Bronchial epithelial cell (primary cell): Measurements from ENCODE around the gene PC. TPM values are rescaled to one million over a fixed set of nuclear protein-coding genes. Genes with fewer than 3 reads are reported as not detected.
"Not testable (repeated sequence)": the region's sequence is repeated elsewhere in the genome, so short reads cannot be mapped to it uniquely, and the experiment has no call there.

Experiments used
- DNase-seq: peaks from one replicate; pipeline ENCODE4 v3.0.0-alpha.2; 2010; ENCODE audit warnings: low read depth
- FAIRE-seq: peaks from 2 replicates; lab custom pipeline; 2011; peaks lifted over from hg19 to GRCh38; lab: Jason Lieb, UNC
- H3K27me3 ChIP-seq: 2 replicates; pipeline ENCODE4 v1.5.1; 2011; ENCODE audit warnings: low read length; ENCODE audit not compliant: control insufficient read depth, insufficient read depth
- H3K36me3 ChIP-seq: 2 replicates; pipeline ENCODE4 v1.5.1; 2011; ENCODE audit warnings: low read length; ENCODE audit not compliant: control insufficient read depth, insufficient read depth
- H3K4me3 ChIP-seq: 2 replicates; pipeline ENCODE4 v1.5.1; 2011; ENCODE audit warnings: mild to moderate bottlenecking, low read depth, low read length, control low read depth
- CTCF ChIP-seq: IDR thresholded peaks from 2 replicates; pipeline ENCODE4 v1.5.1; 2011; ENCODE audit warnings: mild to moderate bottlenecking, moderate library complexity, low read length, control low read depth, inconsistent platforms; ENCODE audit not compliant: insufficient read depth, severe bottlenecking
- total RNA-seq: library from RNA; depleted of rRNA; stranded (reverse); fragments of >200 nt; gene quantifications from 2 replicates; pipeline ENCODE4 v1.2.1, GENCODE V29; 2014

The PC gene
- total RNA-seq, 1 donor from 2014 or later = 14.2 TPM

DNA sequence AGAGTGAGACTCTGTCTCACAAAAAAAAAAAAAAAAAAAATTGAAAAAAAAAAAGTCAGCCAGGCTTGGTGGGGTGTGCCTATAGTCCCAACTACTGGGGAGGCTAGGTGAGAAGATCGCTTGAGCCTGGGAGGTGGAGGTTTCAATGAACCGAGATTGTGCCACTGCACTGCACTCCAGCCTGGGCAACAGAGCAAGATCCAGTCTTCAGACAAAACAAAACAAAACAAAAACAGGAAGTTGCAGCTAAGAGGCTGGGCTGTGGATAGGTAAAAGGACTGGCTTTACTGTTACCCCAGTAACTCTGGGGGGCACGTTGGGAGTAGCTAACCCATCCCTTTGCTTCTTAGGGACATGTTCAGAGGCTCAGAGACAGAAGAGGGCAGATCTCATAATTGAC lies 6.3 kb upstream of the PC start:
- Histone ChIP-seq H3K36me3 (no peaks in the 10 kb centered on the region), H3K4me3 (no peak overlapping the region), H3K27me3 (no peaks in the 10 kb centered on the region)
- DNase-seq (no peak), FAIRE-seq (no peak)
- TF ChIP-seq CTCF = no peak

DNA sequence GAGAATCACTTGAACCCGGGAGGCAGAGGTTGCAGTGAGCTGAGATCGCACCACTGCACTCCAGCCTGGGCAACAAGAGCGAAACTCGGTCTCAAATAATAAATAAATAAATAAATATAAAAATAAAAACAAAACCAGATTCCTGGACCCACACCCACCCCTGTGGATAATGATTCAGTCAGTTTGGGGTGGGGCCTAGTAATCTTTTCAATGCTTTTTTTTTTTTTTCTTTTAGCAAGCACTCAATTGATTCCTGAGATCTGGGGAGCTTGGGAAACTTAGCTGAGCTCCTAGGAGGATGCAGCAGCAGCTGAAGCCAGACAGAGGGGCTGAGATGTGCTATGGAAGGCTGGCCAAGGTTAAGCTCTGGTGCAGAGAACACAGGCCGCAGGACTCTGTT lies 4.6 kb upstream of the PC start:
- DNase-seq = no peak
- H3K4me3 ChIP-seq = no peak overlapping the region
- H3K27me3 ChIP-seq = no peaks in the 10 kb centered on the region
- no peak for TF ChIP-seq CTCF
- FAIRE-seq = no peak
- no peaks in the 10 kb centered on the region for H3K36me3 ChIP-seq

DNA sequence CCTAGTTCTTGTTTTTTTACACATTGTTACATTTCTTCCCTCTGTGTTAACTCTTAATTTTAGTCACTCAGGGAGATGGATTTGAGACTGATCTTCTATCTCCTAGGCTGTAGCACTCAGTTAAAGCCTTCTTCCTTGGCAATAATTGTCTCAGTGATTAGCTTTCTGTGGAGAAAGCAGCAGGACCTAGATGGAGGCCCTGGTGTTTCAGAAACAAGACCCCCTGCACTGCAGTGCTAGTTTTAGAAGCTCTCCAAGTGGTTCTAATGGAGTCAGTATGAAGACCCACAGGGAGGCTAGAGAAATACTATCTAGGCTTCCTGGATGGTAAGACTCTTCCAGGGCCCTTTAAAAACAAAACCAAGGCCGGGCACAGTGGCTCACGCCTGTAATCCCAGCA lies 4.1 kb upstream of the PC start:
- Histone ChIP-seq H3K36me3 (no peaks in the 10 kb centered on the region), H3K27me3 (no peaks in the 10 kb centered on the region), H3K4me3 (no peak overlapping the region)
- FAIRE-seq (no peak), DNase-seq (no peak)
- no peak for TF ChIP-seq CTCF

DNA sequence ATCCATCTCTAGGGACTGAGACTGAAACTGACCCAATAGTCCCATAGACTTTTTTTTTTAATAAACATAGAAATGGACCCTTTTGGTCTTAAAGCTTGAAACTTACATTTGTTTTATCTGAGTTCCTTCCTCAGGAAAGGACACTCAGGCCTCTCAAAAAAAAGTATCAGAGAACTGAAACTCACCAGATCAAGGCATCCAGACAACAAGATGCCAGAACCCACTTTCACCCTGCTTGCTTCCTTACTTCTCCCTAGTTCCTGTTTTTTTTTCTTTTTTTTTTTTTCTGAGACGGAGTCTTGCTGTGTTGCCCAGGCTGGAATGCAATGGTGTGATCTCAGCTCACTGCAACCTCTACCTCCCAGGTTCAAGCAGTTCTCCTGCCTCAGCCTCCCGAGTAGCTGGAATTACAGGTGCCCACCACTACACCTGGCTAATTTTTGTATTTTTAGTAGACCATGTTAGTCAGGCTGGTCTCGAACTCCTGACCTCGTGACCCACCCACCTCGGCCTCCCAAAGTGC lies 3.6 kb upstream of the PC start:
- H3K36me3 ChIP-seq, H3K27me3 ChIP-seq, H3K4me3 ChIP-seq, FAIRE-seq, DNase-seq: not testable (repeated sequence)

DNA sequence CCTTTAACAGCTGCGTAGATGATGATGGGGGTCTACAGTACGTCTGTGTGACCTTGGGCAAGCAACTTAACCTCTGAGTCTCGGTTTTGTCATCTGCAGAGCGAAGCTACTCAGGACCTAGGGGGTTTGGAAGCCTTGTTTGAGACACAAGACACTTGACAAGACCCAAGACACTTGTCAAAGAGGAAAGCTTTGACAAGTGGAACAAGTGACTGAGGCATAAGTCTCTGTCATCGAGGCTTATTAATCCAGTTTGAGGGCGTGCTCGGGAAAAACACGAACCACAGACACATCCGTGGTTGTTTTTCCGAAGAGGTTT lies 732 bp upstream of the PC start:
- FAIRE-seq (no peak), DNase-seq (no peak)
- Histone ChIP-seq H3K4me3 (peak overlapping the region; percentile 29), H3K36me3 (no peaks in the 10 kb centered on the region), H3K27me3 (no peaks in the 10 kb centered on the region)
- no peak for TF ChIP-seq CTCF

DNA sequence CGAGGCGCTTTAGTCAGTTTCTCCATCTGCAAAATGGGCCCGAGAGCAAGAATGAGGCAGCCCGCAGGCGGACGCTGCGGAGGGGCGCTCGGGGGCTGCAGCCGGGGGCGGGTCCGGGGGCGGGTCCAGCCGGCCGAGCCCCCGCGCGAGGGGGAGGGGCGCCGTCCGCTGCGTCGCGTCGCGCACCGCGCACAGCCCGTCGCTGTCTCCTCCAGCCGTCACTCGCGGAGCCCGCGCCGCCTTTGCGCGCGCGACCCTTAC lies 282 bp downstream of the PC start:
- FAIRE-seq (no peak), DNase-seq (no peak)
- peak overlapping the region; percentile 74 for H3K4me3 ChIP-seq
- H3K27me3 ChIP-seq = no peaks in the 10 kb centered on the region
- H3K36me3 ChIP-seq = no peaks in the 10 kb centered on the region
- no peak for TF ChIP-seq CTCF
